Measurements from ENCODE around the gene POLR1C.
A peak's percentile ranks its signal among the peaks of the same experiment; 100 is the strongest.

Gene POLR1C

GRCh38 chr6:43510827-43511163 lies 6.1 kb upstream of the POLR1C start:
- TF ChIP-seq CTCF (IDR thresholded peaks at IDR 0.05; ENCODE audit: control insufficient read depth, extremely low read depth, insufficient read depth) = no peak
- no peak for DNase-seq (ENCODE audit: low read depth)

GRCh38 chr6:43511824-43512415 lies 5.0 kb upstream of the POLR1C start:
- no peak for DNase-seq (ENCODE audit: low read depth)
- H3K4me3 ChIP-seq (ENCODE audit: low read depth, low read length) = no peak overlapping the region
- no peak for TF ChIP-seq CTCF (IDR thresholded peaks at IDR 0.05; ENCODE audit: control insufficient read depth, extremely low read depth, insufficient read depth)

More at GRCh38 chr6:43510827-43511163, 6.1 kb upstream of the POLR1C start:
- no peak overlapping the region; the same call in 1 of the 2 replicates for H3K4me3 ChIP-seq (ENCODE audit: low read depth, low read length)

GRCh38 chr6:43515808-43516207 lies 1.1 kb upstream of the POLR1C start:
- no peak for TF ChIP-seq CTCF (IDR thresholded peaks at IDR 0.05; ENCODE audit: control insufficient read depth, extremely low read depth, insufficient read depth)
- peak overlapping the region; percentile 65 for H3K4me3 ChIP-seq (ENCODE audit: low read depth, low read length)
- DNase-seq (ENCODE audit: low read depth) = no peak

GRCh38 chr6:43516367-43516696 lies 557 bp upstream of the POLR1C start:
- TF ChIP-seq CTCF (IDR thresholded peaks at IDR 0.05; ENCODE audit: control insufficient read depth, extremely low read depth, insufficient read depth) = no peak
- DNase-seq (ENCODE audit: low read depth) = no peak
- H3K4me3 ChIP-seq (ENCODE audit: low read depth, low read length) = peak overlapping the region; percentile 65

GRCh38 chr6:43517505-43518357 lies 842 bp downstream of the POLR1C start:
- DNase-seq (ENCODE audit: low read depth) = no peak
- peak overlapping the region; percentile 65 for H3K4me3 ChIP-seq (ENCODE audit: low read depth, low read length)
- TF ChIP-seq CTCF (IDR thresholded peaks at IDR 0.05; ENCODE audit: control insufficient read depth, extremely low read depth, insufficient read depth) = no peak

- no peak for DNase-seq (ENCODE audit: low read depth)
- H3K4me3 ChIP-seq (ENCODE audit: low read depth, low read length) = no peak overlapping the region
- TF ChIP-seq CTCF (IDR thresholded peaks at IDR 0.05; ENCODE audit: control insufficient read depth, extremely low read depth, insufficient read depth) = no peak
Measured at GRCh38 chr6:43520097-43520496, 3.2 kb downstream of the POLR1C start.

Measured in LNCaP clone FGC (cell line).